H9 (cell line): ENCODE measurements around the gene ARMC9. TPM values are rescaled to one million over a fixed set of nuclear protein-coding genes. Genes with fewer than 3 reads are reported as not detected.

Source experiments
- DNase-seq: peaks from one replicate; pipeline ENCODE4 v3.0.0-alpha.2; 2017
- H2AFZ ChIP-seq: one replicate; pipeline ENCODE4 v1.6.1; 2013; ENCODE audit warnings: mild to moderate bottlenecking, low read length, control low read depth, moderate library complexity
- H2AK5ac ChIP-seq: 2 replicates; pipeline ENCODE4 v1.6.1; 2013; ENCODE audit warnings: low read length, control low read depth, mixed read lengths; ENCODE audit not compliant: insufficient read length
- H2BK120ac ChIP-seq: one replicate; pipeline ENCODE4 v1.6.1; 2013; ENCODE audit warnings: low read depth, mild to moderate bottlenecking, low read length, control low read depth, inconsistent platforms; ENCODE audit not compliant: poor library complexity, severe bottlenecking
- H2BK12ac ChIP-seq: 2 replicates; pipeline ENCODE4 v1.6.1; 2013; ENCODE audit warnings: low read length, control low read depth, mixed read lengths, low read depth; ENCODE audit not compliant: insufficient read length
- H2BK15ac ChIP-seq: 2 replicates; pipeline ENCODE4 v1.6.1; 2013; ENCODE audit warnings: low read depth, low read length, control low read depth
- H2BK20ac ChIP-seq: one replicate; pipeline ENCODE4 v1.6.1; 2013; ENCODE audit warnings: low read depth, mild to moderate bottlenecking, low read length, control low read depth, inconsistent platforms; ENCODE audit not compliant: poor library complexity, severe bottlenecking
- H2BK5ac ChIP-seq: 2 replicates; pipeline ENCODE4 v1.6.1; 2013; ENCODE audit warnings: low read length, control low read depth, mixed read lengths; ENCODE audit not compliant: insufficient read length
- H3K14ac ChIP-seq: 2 replicates; pipeline ENCODE4 v1.6.1; 2013; ENCODE audit warnings: low read length, control low read depth; ENCODE audit not compliant: insufficient read depth
- H3K18ac ChIP-seq: 2 replicates; pipeline ENCODE4 v1.6.1; 2013; ENCODE audit warnings: low read depth, mild to moderate bottlenecking, mixed read lengths, low read length, control low read depth; ENCODE audit not compliant: insufficient read length
- H3K23ac ChIP-seq: 2 replicates; pipeline ENCODE4 v1.6.1; 2013; ENCODE audit warnings: low read length, control low read depth, mixed read lengths, low read depth; ENCODE audit not compliant: insufficient read length
- H3K23me2 ChIP-seq: 2 replicates; pipeline ENCODE4 v1.6.1; 2013; ENCODE audit warnings: low read depth, mild to moderate bottlenecking, mixed read lengths, low read length, control low read depth; ENCODE audit not compliant: insufficient read length, poor library complexity, severe bottlenecking
- H3K27ac ChIP-seq: 2 replicates; pipeline ENCODE4 v1.5.1; 2013; ENCODE audit warnings: low read length, control low read depth, mixed read lengths, low read depth; ENCODE audit not compliant: insufficient read length
- H3K27me3 ChIP-seq: 2 replicates; pipeline ENCODE4 v1.6.1; 2013; ENCODE audit warnings: low read length, control low read depth, inconsistent platforms; ENCODE audit not compliant: insufficient read depth
- H3K4ac ChIP-seq: 2 replicates; pipeline ENCODE4 v1.6.1; 2013; ENCODE audit warnings: low read depth, mild to moderate bottlenecking, control low read depth, inconsistent platforms, low read length, moderate library complexity
- H3K4me1 ChIP-seq: 2 replicates; pipeline ENCODE4 v1.6.1; 2013; ENCODE audit warnings: low read length, control low read depth, inconsistent platforms; ENCODE audit not compliant: insufficient read depth
- H3K4me2 ChIP-seq: 2 replicates; pipeline ENCODE4 v1.6.1; 2013; ENCODE audit warnings: low read length, control low read depth, mixed read lengths; ENCODE audit not compliant: insufficient read length, insufficient read depth
- H3K56ac ChIP-seq: 2 replicates; pipeline ENCODE4 v1.6.1; 2013; ENCODE audit warnings: low read depth, mild to moderate bottlenecking, mixed read lengths, low read length, control low read depth; ENCODE audit not compliant: insufficient read length
- H3K79me1 ChIP-seq: 2 replicates; pipeline ENCODE4 v1.6.1; 2013; ENCODE audit warnings: low read depth, mild to moderate bottlenecking, moderate library complexity, low read length, control low read depth, inconsistent platforms; ENCODE audit not compliant: insufficient read depth, poor library complexity, severe bottlenecking
- H3K79me2 ChIP-seq: 2 replicates; pipeline ENCODE4 v1.6.1; 2013; ENCODE audit warnings: low read length, control low read depth, inconsistent platforms; ENCODE audit not compliant: insufficient read depth
- H3K9ac ChIP-seq: 2 replicates; pipeline ENCODE4 v1.6.1; 2013; ENCODE audit warnings: low read length, control low read depth, mixed read lengths; ENCODE audit not compliant: insufficient read length; ENCODE audit errors: extremely low read depth
- H3K9me3 ChIP-seq: one replicate; pipeline ENCODE4 v1.6.1; 2013; ENCODE audit warnings: low read depth, low read length, inconsistent platforms; ENCODE audit not compliant: control insufficient read depth
- H3T11ph ChIP-seq: one replicate; pipeline ENCODE4 v1.6.1; 2013; ENCODE audit warnings: mild to moderate bottlenecking, low read length, control low read depth, inconsistent platforms
- H4K20me1 ChIP-seq: one replicate; pipeline ENCODE4 v1.6.1; 2013; ENCODE audit not compliant: control insufficient read depth, insufficient read length, insufficient read depth
- H4K5ac ChIP-seq: 2 replicates; pipeline ENCODE4 v1.6.1; 2013; ENCODE audit warnings: low read depth, mild to moderate bottlenecking, mixed read lengths, low read length, control low read depth; ENCODE audit not compliant: insufficient read length
- H4K8ac ChIP-seq: replicated peaks from 2 replicates; pipeline ENCODE4 v1.6.1; 2013; ENCODE audit warnings: low read length, control low read depth, mixed read lengths, low read depth; ENCODE audit not compliant: insufficient read length
- H4K91ac ChIP-seq: 2 replicates; pipeline ENCODE4 v1.6.1; 2013; ENCODE audit warnings: low read depth, mild to moderate bottlenecking, moderate library complexity, mixed read lengths, low read length, control low read depth; ENCODE audit not compliant: insufficient read length
- H3K27ac Mint-ChIP-seq, 3 experiments: 2 replicates in 2 of 3; 3 replicates in 1 of 3; pipeline ENCODE4 v1.8.0; 2020 to 2021; ENCODE audit warnings: mixed read lengths in 3 of 3, mild to moderate bottlenecking in 1 of 3, moderate library complexity in 1 of 3
- H3K27me3 Mint-ChIP-seq: 2 replicates; pipeline ENCODE4 v1.8.0; 2021; ENCODE audit warnings: low read depth, mild to moderate bottlenecking, moderate library complexity, mixed read lengths
- H3K36me3 Mint-ChIP-seq, 3 experiments: 2 replicates in 2 of 3; 3 replicates in 1 of 3; pipeline ENCODE4 v1.8.0; 2020 to 2021; ENCODE audit warnings: low read depth in 3 of 3, mixed read lengths in 3 of 3; ENCODE audit not compliant: insufficient read depth in 1 of 3
- H3K4me1 Mint-ChIP-seq, 2 experiments: 2 replicates each; pipeline ENCODE4 v1.8.0; 2020; ENCODE audit warnings: mixed read lengths in 2 of 2
- H3K4me3 Mint-ChIP-seq, 2 experiments: 2 replicates in 1 of 2; 3 replicates in 1 of 2; pipeline ENCODE4 v1.8.0; 2020 to 2021; ENCODE audit warnings: mild to moderate bottlenecking in 2 of 2, mixed read lengths in 2 of 2, moderate library complexity in 1 of 2
- H3K9me3 Mint-ChIP-seq, 2 experiments: 2 replicates in 1 of 2; 3 replicates in 1 of 2; pipeline ENCODE4 v1.8.0; 2020; ENCODE audit warnings: mild to moderate bottlenecking in 2 of 2, mixed read lengths in 2 of 2, moderate library complexity in 1 of 2
- CTCF ChIP-seq: fragments of 200-600 bp; sonication (generic); conservative IDR thresholded peaks from 3 replicates; pipeline ENCODE4 v1.8.0; 2021; ENCODE audit warnings: antibody characterized with exemption, mild to moderate bottlenecking
- WGBS: extraction: QIAGEN DNeasy Blood & Tissue Kit; methylation state at CpG from one replicate; pipeline ENCODE4 v1.1.7; 2013; ENCODE audit warnings: missing lambda C conversion rate, low lambda C conversion rate, mixed read lengths; ENCODE audit not compliant: insufficient read length; ENCODE audit errors: extremely low coverage; 5-methylcytosine and 5-hydroxymethylcytosine counted together
- total RNA-seq: library from RNA; stranded (reverse); gene quantifications from 2 replicates; pipeline ENCODE4 v1.2.1, GENCODE V29; 2021

ARMC9 gene
- total RNA-seq, 1 experiment from 2014 or later: 37.6 TPM

GRCh38 chr2:231299267-231299666 lies 100.8 kb downstream of the ARMC9 start:
- H3K56ac ChIP-seq: no peak overlapping the region
- peak overlapping the region; percentile 1 to 8 (median 5); a peak in 4 of 7 replicates for H3K27ac Mint-ChIP-seq
- TF ChIP-seq CTCF: no peak
- H3K9me3 Mint-ChIP-seq: no peaks in the 10 kb centered on the region
- whole genome bisulfite sequencing: no CpG with 5 or more reads among the region's 7 CpGs
- no peaks in the 10 kb centered on the region for H3K79me1 ChIP-seq
- H2BK12ac ChIP-seq: no peak overlapping the region
- H2BK5ac ChIP-seq: no peak overlapping the region
- H2BK120ac ChIP-seq: no peak overlapping the region
- H3K4ac ChIP-seq: no peak overlapping the region
- H3K4me1 ChIP-seq: no peaks in the 10 kb centered on the region
- peaks cover 0 to 4% (median 3%) of the 10 kb centered on the region in 3 experiments; a peak in 4 of 7 replicates for H3K36me3 Mint-ChIP-seq
- H3K9ac ChIP-seq: no peak overlapping the region
- no peak overlapping the region for H4K91ac ChIP-seq
- H3K79me2 ChIP-seq: no peaks in the 10 kb centered on the region
- no peak overlapping the region for H2BK15ac ChIP-seq
- no peak overlapping the region for H4K5ac ChIP-seq
- H2AFZ ChIP-seq: no peak overlapping the region
- no peak overlapping the region for H3K18ac ChIP-seq
- H4K20me1 ChIP-seq: no peaks in the 10 kb centered on the region
- DNase-seq: no peak
- no peak overlapping the region for H3T11ph ChIP-seq
- H3K27ac ChIP-seq: no peak overlapping the region
- peaks cover 8 to 13% of the 10 kb centered on the region in 2 experiments for H3K4me1 Mint-ChIP-seq
- no peak overlapping the region for H3K4me3 Mint-ChIP-seq
- no peaks in the 10 kb centered on the region for H3K27me3 Mint-ChIP-seq
- no peak overlapping the region for H3K14ac ChIP-seq
- no peak overlapping the region for H3K23ac ChIP-seq
- no peak overlapping the region for H3K4me2 ChIP-seq
- H3K27me3 ChIP-seq: no peaks in the 10 kb centered on the region
- H2BK20ac ChIP-seq: no peak overlapping the region
- no peaks in the 10 kb centered on the region for H3K9me3 ChIP-seq
- no peak overlapping the region for H4K8ac ChIP-seq
- H3K23me2 ChIP-seq: no peaks in the 10 kb centered on the region
- H2AK5ac ChIP-seq: no peak overlapping the region
